Measurements from ENCODE around the gene PTGES3. TPM values are rescaled to one million over a fixed set of nuclear protein-coding genes. Genes with fewer than 3 reads are reported as not detected.
"Not testable (repeated sequence)": the region's sequence is repeated elsewhere in the genome, so short reads cannot be mapped to it uniquely, and the experiment has no call there.

Gene PTGES3
- total RNA-seq, 1 experiment from 2014 or later, result 167 TPM

DNA sequence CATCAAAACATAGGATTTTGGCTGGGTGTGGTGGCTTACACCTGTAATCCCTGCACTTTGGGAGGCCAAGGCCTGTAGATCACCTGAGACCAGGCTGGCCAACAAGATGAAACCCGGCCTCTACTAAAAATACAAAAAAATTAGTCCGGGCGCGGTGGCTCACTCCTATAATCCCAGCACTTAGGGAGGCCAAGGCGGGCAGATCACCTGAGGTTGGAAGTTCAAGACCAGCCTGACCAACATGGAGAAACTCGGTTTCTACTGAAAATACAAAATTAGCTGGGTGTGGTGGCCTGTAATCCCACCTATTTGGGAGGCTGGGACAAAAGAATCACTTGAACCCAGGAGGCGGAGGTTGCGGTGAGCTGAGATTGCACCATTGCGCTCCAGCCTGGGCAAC is 40.1 kb downstream of the PTGES3 start:
- H3K27me3 ChIP-seq (ENCODE audit: control insufficient read depth, insufficient read depth, low read length); H3K4me3 ChIP-seq (ENCODE audit: insufficient read depth, low read depth, low read length); DNase-seq: not testable (repeated sequence)
- peaks cover 14% of the 10 kb centered on the region for H3K36me3 ChIP-seq (replicated peaks; ENCODE audit: control insufficient read depth, insufficient read depth, low read length)

DNA sequence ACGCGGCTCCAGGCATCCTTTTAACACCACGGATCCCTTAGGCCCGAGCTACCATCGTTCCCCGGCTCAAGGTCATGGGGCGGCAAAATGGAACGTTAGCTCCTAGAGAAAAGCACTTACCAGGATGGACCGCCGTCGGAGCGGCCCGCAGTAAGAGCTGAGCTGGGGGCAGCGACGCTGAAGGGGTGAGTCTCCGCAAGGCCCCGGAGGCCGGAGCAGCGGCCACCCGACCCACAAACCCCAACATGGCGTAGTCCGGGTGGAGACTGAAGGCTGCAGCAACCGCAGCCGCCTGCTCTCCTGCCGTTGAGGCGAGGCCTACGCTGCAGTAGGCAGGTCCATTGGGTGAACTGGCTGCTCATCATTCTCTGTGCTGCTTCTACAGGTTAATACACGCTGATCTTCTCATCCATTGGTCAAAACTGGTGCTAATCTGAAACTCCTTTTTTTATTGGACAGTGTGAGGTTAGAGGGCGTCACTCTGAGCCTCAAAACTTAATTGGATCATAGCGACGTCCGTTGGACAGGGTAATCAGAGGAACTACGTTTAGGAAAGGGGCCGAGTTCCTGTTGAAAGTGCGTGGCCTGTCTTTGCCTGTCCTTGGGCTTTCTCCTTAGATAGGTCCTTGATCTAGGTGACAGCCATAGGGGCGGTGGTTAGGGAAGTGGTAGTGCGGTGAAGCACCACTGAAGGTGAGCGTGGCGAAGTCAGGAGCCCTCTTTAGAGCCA is 42.2 kb downstream of the PTGES3 start, which contains the start of gene ATP5F1B:
ATP5F1B (minus strand) TSS at position 268 of the 730 bp plus-strand sequence; CDS start at position 247, 21 bp downstream.
- DNase-seq, result peak; percentile 97
- Histone ChIP-seq H3K27me3 (ENCODE audit: control insufficient read depth, insufficient read depth, low read length) (no peaks in the 10 kb centered on the region), H3K36me3 (replicated peaks; ENCODE audit: control insufficient read depth, insufficient read depth, low read length) (peaks cover 32% of the 10 kb centered on the region), H3K4me3 (ENCODE audit: insufficient read depth, low read depth, low read length) (peak within 1 kb of the TSS; percentile 98)

DNA sequence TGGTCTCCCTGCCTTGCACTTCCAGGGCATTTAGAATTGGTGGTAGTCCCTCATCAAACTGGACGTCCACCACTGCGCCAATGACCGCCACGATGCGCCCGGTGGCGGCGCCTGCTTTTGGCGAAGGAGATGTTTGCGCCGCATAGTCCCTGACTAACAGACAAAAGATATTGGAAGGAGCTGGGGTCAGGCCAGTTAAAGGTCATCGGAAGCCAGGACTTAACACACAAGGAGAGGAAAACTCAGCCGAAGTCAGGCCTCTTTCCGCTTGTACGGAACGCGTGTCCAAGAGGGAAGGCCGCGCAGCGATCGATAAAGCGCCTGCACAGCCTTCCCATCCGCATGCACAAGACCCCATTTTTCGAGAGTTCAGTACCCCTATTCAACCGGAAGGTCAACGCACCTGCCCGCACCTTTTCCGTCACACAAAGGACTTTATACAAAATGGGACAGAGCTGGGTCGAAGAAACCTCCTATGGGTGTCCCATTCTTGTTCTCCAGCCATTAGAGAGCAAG is 42.8 kb downstream of the PTGES3 start:
- no peaks in the 10 kb centered on the region for H3K27me3 ChIP-seq (ENCODE audit: control insufficient read depth, insufficient read depth, low read length)
- peaks cover 33% of the 10 kb centered on the region for H3K36me3 ChIP-seq (replicated peaks; ENCODE audit: control insufficient read depth, insufficient read depth, low read length)
- DNase-seq, result peak; percentile 39
- H3K4me3 ChIP-seq (ENCODE audit: insufficient read depth, low read depth, low read length), result peak overlapping the region; percentile 98

DNA sequence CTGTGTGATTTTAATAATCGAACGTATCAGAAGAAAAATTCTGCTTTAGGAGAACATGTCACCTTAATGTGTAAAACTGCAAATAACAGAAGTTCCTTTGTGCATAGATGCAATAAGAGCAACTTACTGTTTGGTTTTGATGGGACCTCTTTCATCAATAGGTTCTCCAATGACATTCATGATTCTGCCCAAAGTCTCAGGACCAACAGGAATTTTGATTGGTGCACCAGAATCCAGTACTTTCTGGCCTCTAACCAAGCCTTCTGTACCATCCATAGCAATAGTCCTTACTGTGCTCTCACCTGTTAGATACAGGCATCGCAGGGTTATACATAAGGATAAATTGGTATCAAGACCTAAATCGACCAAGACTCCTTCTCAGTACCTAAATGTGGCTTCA is 43.4 kb downstream of the PTGES3 start:
- H3K27me3 ChIP-seq (ENCODE audit: control insufficient read depth, insufficient read depth, low read length), result no peaks in the 10 kb centered on the region
- peaks cover 38% of the 10 kb centered on the region for H3K36me3 ChIP-seq (replicated peaks; ENCODE audit: control insufficient read depth, insufficient read depth, low read length)

DNA sequence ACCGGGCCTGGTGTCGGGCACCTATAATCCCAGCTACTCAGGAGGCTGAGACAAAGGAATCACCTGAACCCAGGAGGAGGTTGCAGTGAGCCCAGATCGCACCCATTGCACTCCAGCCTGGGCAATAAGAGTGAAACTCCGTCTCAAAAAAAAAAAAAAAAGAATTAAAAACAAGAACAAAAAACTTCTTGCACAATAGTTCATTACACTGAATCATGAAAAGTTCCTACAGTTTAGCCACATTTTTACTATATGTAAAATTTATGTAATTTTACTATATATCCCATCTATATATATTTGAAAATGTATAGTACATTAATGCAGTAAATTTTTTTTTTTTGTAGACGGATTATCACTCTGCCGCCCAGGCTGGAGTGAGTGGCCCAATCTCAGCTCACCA is 46.9 kb downstream of the PTGES3 start:
- no peak overlapping the region for H3K4me3 ChIP-seq (ENCODE audit: insufficient read depth, low read depth, low read length)
- H3K36me3 ChIP-seq (replicated peaks; ENCODE audit: control insufficient read depth, insufficient read depth, low read length), result peaks cover 50% of the 10 kb centered on the region
- DNase-seq, result no peak
- H3K27me3 ChIP-seq (ENCODE audit: control insufficient read depth, insufficient read depth, low read length), result no peaks in the 10 kb centered on the region

More for the DNA sequence above, 43.4 kb downstream of the PTGES3 start:
- H3K4me3 ChIP-seq (ENCODE audit: insufficient read depth, low read depth, low read length), result peak overlapping the region; percentile 98
- DNase-seq, result no peak

DNA sequence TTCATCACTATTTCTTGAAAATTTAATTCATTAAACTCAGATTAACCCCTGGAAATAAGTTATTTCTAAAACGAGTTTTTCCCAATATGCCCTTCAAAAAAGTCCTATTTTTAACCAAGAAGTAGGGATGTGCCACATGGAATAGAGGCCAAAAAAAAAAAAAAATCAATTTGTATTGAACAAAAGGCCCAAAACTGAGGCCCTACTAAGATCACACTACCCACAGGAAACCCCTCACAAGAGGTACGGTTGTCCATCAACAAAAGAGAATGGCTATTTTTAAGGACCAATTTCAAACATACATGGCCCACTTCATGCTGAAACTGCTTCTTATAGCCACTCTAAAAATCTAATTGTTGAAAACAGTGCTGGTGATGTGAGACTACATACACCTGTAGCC is 50.5 kb downstream of the PTGES3 start:
- H3K4me3 ChIP-seq (ENCODE audit: insufficient read depth, low read depth, low read length), result no peak overlapping the region
- peaks cover 32% of the 10 kb centered on the region for H3K36me3 ChIP-seq (replicated peaks; ENCODE audit: control insufficient read depth, insufficient read depth, low read length)
- DNase-seq, result no peak
- no peaks in the 10 kb centered on the region for H3K27me3 ChIP-seq (ENCODE audit: control insufficient read depth, insufficient read depth, low read length)

DNA sequence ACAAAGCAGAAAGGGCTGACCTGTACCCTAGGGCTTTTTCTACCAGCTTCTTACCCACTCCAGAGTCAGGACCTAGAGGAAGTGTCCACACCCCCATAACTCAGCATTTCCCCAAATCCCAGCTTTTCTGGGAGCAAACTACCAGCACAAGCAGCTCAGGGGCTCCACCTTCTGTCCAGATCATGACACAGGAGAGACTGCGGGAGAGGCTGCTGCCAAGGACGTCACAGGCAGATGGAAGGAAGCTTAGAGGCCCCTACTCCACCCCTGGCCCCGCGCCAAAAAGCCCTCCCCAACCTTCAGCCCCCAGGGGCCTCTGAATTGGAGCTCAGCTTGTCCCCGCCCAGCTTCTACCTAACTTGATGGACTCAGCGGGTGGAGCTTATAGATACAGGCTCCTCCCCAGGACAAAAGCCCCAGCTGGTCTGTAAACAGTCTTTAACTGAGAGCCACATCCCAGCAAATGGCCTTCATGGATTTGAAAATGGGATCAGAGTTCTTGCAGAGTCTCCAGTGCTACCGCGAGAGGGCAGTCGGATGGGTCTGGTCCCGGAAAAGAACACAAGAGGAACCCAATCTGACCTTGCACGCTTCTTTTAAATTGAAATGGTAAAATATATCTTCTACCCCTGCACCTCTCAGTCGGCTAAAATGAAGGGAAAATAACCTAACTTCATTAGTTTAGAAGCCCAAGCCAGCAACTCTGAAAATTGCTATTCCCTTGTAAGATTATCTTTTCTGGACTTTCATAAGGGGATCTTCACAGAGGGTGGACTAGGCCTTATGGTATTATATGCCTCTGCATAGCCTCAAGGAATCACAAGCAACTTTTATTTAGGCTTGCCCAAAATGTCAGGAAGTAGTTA is 51.2 kb downstream of the PTGES3 start:
- H3K36me3 ChIP-seq (replicated peaks; ENCODE audit: control insufficient read depth, insufficient read depth, low read length), result peaks cover 25% of the 10 kb centered on the region
- peak overlapping the region; percentile 87 for H3K4me3 ChIP-seq (ENCODE audit: insufficient read depth, low read depth, low read length)
- H3K27me3 ChIP-seq (ENCODE audit: control insufficient read depth, insufficient read depth, low read length), result no peaks in the 10 kb centered on the region
- peak; percentile 93 for DNase-seq

DNA sequence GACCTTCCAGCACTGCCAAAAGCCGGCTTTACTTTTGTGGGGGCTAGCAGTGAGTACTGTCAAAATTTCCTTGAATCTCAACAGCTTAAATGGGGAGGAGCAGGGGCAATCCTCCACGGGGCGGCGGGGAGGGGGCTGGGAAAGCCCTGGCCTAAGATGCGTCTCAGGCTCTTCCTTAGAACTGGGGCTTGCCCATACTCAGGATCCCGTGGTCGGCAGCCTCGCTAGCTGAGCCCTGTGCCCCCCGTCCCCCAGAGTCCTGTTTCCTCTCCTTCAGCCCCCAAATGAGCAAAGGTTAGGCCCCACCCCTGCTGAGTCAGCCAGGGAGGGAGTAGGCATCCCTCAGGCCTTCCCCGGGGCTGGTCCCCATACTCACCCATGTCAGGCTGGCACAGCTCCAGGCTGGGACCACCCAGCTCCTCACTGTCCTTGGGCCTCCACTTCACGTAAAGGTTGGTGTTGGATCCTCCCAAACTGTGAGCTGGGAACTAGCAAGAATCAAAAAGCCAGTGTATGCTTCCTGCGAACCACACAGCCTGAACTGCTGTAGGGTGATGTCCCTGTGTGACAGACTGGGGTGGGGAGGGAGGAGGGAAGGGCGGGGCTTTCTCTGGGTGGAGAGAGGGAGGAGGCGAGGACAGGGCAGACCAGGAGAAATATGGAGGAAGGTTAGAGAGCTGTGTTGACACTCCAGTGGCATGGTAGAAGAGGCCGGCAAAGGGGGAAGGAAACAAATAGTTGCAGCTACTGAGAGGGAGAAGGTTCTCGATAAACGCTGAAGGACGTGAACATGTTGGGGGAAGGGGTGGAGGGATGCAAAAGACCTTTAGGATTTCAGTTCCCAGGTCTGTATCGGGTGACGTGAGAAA is 52.0 kb downstream of the PTGES3 start:
- DNase-seq, result peak; percentile 87
- Histone ChIP-seq H3K36me3 (replicated peaks; ENCODE audit: control insufficient read depth, insufficient read depth, low read length) (peaks cover 19% of the 10 kb centered on the region), H3K27me3 (ENCODE audit: control insufficient read depth, insufficient read depth, low read length) (no peaks in the 10 kb centered on the region), H3K4me3 (ENCODE audit: insufficient read depth, low read depth, low read length) (peak overlapping the region; percentile 87)

DNA sequence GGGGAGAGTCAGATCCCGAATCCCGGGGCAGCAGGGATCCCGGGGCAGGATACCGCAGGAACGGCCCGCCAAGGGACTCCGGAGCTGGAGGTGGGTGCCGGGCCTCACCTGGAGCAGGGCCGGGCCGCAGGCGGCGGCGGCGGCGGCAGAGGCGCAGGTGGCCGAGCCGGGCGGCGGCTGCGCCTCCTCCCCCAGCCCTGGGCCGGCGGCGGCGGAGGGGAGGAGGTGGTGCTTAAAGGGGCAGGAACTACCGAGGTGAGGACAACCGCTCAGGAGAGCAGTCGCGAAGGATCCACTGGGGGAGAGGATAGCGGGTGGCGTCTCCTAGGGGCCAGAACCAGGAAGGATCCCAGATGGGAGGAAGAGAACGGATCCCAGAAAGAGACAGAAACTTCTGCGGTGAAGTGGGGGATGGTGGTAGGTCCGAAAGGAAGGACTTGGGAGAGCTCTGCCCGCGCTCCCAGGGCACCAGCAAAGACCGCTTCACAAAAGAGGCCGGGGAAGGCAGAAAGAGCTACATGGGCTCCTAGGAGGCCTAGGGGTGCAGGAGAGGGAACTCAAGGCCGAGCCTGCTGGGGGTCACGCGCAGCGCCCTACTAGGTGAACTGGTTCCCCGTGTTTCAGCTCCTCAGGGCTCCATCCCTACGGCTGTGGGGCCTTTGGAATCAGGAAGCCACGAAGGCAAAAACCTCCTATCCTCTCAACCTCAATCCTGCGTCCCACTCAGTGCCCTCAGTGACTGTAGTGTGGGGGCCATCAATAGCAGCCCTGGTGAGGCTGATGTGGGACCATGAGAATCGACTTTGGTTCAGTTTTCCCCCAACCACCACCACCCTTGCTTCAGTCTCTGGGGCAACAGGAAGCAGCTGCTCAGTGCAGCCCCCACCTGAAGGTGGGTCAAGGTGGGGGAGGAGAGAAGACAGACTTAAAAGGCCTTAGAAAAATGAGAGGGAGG is 53.0 kb downstream of the PTGES3 start:
- Histone ChIP-seq H3K36me3 (replicated peaks; ENCODE audit: control insufficient read depth, insufficient read depth, low read length) (peaks cover 17% of the 10 kb centered on the region), H3K27me3 (ENCODE audit: control insufficient read depth, insufficient read depth, low read length) (no peaks in the 10 kb centered on the region), H3K4me3 (ENCODE audit: insufficient read depth, low read depth, low read length) (peak overlapping the region; percentile 87)
- peak; percentile 89 for DNase-seq

DNA sequence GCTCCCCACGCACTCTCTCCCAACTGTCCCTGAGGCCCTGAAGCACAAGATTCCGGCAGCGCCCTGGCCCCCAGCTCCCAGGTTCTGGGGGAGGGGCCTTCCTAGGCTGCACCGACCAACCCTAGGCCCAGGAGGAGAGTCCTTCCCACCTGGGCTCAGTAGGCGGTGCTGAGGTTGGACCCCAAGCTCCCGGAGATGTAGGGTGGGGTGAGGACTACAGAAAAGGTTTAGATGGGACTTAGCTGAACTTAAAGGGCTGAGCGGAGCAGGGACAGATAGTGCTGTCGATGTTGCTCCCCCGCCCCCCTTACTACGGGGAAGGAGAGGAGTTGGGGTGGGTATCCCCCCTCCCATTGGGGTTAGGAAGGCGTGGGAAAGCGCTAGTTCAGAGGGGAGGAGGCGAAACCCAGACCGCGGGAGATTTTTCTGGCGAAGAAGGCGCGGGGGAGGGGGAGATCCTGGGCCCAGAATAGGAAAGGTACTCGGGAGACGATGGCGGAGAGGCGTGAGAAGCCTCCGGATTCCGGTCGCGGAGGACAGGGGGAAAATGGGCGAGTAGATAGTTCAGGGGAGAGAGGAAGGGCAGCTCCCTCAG is 53.7 kb downstream of the PTGES3 start:
- peaks cover 11% of the 10 kb centered on the region for H3K36me3 ChIP-seq (replicated peaks; ENCODE audit: control insufficient read depth, insufficient read depth, low read length)
- H3K4me3 ChIP-seq (ENCODE audit: insufficient read depth, low read depth, low read length), result peak overlapping the region; percentile 87
- no peaks in the 10 kb centered on the region for H3K27me3 ChIP-seq (ENCODE audit: control insufficient read depth, insufficient read depth, low read length)
- DNase-seq, result peak; percentile 91

DNA sequence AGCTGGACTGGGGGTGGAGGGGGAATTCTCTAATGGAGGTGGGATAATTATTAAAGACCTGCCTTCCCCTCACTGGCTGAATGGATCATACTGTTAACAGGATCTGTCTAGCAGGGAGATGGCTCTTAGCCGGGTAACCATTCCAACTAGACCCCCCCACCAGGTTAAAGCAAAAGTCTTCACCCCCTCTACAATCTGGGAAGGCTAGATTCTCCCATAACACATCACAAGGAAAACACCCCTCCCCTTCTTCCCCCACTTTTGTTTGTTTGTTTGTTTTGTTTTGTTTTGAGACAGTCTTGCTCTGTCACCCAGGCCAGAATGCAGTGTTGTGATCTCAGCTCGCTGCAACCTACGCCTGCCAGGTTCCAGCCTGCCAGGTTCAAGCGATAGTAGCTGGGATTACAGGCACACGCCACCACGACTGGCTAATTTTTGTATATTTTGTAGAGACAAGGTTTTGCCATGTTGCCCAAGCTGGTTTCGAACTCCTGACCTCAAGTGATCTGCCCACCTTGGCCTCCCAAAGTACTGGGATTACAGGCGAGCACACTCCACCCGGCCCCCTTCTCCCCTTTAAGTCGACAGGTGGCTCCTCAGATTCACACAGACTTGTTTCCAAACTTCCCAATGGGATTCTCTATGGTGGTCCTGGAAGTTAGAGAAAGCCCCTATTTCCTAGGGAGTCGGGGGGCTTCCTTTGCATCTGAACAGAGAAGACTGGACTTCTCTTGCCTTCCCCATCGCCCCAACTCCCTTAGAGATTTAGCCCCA is 54.4 kb downstream of the PTGES3 start:
- no peak for DNase-seq
- Histone ChIP-seq H3K4me3 (ENCODE audit: insufficient read depth, low read depth, low read length) (peak overlapping the region; percentile 87), H3K27me3 (ENCODE audit: control insufficient read depth, insufficient read depth, low read length) (no peaks in the 10 kb centered on the region), H3K36me3 (replicated peaks; ENCODE audit: control insufficient read depth, insufficient read depth, low read length) (peaks cover 6% of the 10 kb centered on the region)

DNA sequence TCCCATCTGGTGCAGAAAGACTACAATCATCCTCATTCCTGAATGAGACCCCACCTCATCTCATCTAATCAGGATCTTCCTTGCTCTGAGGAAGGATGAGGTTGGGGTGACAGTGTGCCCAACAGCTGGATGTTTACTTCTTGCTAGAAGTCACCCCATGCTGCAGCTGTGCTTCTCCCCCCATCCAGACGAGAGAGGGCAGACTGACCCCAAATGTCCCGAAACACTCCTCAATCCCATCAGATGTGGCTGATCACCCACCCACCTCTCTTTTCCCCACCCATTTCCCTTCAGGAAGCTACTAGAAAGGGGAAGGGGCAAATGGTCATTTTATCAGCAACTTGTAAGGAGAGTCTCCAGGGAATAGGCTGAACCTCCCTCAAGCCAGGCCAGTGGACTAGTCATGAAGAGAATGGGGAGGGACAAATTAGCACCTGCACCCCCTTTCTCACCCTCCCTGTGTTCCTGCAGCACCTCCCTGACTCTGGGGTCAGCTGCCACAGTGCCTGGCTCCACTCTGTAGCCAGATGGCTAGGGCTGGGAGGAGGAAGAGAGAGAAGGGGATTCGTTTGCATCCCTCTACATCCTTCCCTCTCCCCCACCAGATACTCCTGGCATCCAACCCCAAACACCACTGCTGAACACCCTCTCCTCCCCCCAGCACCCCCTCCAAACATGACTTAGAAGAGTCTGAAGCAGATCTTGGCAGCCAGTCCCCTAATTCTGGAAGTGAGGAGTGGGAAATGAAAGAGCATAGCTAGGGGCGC is 55.2 kb downstream of the PTGES3 start:
- peak; percentile 40 for DNase-seq
- H3K36me3 ChIP-seq (replicated peaks; ENCODE audit: control insufficient read depth, insufficient read depth, low read length), result no peaks in the 10 kb centered on the region; the same call in 1 of the 2 replicates
- no peak overlapping the region for H3K4me3 ChIP-seq (ENCODE audit: insufficient read depth, low read depth, low read length)
- no peaks in the 10 kb centered on the region for H3K27me3 ChIP-seq (ENCODE audit: control insufficient read depth, insufficient read depth, low read length)
